ENCODE results near the gene DAGLB. TPM values are rescaled to one million over a fixed set of nuclear protein-coding genes. Genes with fewer than 3 reads are reported as not detected.

Gene DAGLB
- total and polyA plus RNA-seq, 10 of the 15 experiments (the other 5 are each of a cell fraction or from before 2014, with no cell fraction given), result 1.2 to 13.3 (median 10.1) TPM

DNA sequence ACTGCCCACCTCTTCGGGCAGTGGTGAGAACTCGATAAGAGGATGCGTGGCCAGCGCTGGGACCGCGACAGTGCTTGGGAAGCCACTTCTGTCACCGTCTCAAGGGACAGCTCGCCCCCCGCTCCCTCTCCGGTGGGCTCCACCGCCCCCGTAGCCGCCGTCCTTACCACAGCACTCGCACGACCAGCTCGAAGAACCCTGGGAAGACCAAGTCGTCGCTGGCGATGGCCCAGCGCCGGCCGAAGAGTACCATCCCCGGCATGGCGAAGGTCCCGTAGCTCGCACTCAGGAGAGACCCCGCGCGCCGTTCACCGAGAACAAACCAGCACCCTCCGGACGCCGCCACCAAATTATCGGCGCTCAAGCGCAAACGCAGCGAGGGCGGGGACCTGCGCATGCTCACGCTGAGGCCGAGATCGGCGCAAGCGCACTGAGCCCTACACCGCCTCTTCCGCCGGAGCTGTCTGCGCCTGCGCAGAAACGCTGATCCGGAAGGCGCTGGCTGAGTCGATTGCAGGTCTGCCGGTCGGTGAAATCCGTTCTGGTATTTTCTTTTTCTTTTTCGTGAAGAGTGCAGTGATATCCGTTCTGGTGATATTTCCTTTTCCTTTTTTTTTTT is at the start of gene DAGLB (continued):
- TF ChIP-seq MEF2B (IDR thresholded peaks at IDR 0.05; ENCODE audit: partially characterized antibody, poor library complexity, severe bottlenecking) (peak; percentile 65), JUNB (IDR thresholded peaks at IDR 0.05) (no peak), EZH2 (IDR thresholded peaks at IDR 0.05; ENCODE audit: borderline replicate concordance, control insufficient read depth, low read depth, low read length) (no peak)
- TF ChIP-seq, protein P1, sequence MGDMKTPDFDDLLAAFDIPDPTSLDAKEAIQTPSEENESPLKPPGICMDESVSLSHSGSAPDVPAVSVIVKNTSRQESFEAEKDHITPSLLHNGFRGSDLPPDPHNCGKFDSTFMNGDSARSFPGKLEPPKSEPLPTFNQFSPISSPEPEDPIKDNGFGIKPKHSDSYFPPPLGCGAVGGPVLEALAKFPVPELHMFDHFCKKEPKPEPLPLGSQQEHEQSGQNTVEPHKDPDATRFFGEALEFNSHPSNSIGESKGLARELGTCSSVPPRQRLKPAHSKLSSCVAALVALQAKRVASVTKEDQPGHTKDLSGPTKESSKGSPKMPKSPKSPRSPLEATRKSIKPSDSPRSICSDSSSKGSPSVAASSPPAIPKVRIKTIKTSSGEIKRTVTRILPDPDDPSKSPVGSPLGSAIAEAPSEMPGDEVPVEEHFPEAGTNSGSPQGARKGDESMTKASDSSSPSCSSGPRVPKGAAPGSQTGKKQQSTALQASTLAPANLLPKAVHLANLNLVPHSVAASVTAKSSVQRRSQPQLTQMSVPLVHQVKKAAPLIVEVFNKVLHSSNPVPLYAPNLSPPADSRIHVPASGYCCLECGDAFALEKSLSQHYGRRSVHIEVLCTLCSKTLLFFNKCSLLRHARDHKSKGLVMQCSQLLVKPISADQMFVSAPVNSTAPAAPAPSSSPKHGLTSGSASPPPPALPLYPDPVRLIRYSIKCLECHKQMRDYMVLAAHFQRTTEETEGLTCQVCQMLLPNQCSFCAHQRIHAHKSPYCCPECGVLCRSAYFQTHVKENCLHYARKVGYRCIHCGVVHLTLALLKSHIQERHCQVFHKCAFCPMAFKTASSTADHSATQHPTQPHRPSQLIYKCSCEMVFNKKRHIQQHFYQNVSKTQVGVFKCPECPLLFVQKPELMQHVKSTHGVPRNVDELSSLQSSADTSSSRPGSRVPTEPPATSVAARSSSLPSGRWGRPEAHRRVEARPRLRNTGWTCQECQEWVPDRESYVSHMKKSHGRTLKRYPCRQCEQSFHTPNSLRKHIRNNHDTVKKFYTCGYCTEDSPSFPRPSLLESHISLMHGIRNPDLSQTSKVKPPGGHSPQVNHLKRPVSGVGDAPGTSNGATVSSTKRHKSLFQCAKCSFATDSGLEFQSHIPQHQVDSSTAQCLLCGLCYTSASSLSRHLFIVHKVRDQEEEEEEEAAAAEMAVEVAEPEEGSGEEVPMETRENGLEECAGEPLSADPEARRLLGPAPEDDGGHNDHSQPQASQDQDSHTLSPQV (IDR thresholded peaks at IDR 0.05), result no peak

DNA sequence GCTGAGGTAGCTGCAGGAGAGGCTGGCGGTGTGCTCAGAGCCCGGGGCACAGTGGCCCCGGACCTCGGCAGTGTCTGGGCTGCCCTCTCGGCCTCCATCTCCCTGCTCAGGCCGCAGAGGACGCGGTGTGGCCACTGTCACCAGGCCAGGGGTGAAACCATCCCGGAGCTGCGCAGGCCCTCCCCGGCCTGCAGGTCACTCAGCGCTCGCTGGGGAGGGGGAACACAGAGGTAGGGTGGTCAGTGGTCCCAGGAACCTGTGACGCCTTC is 49.8 kb upstream of the DAGLB start:
- CTCF ChIA-PET, result no interaction called here
- TF ChIP-seq CBFB (IDR thresholded peaks at IDR 0.05; ENCODE audit: low read depth) (no peak), TCF3 (IDR thresholded peaks at IDR 0.05; ENCODE audit: borderline replicate concordance, insufficient read depth, low read depth, low read length) (no peak), CEBPB (IDR thresholded peaks at IDR 0.05; ENCODE audit: borderline replicate concordance in 1 of 2, low read depth in 2 of 2, low read length in 2 of 2) (no peak), MTA2 (IDR thresholded peaks at IDR 0.05; ENCODE audit: low read depth) (no peak)
- TF ChIP-seq, protein P2, sequence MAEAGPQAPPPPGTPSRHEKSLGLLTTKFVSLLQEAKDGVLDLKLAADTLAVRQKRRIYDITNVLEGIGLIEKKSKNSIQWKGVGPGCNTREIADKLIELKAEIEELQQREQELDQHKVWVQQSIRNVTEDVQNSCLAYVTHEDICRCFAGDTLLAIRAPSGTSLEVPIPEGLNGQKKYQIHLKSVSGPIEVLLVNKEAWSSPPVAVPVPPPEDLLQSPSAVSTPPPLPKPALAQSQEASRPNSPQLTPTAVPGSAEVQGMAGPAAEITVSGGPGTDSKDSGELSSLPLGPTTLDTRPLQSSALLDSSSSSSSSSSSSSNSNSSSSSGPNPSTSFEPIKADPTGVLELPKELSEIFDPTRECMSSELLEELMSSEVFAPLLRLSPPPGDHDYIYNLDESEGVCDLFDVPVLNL (IDR thresholded peaks at IDR 0.05; ENCODE audit: low read depth, low read length), result no peak
- intact Hi-C loops (cut with micrococcal nuclease; ENCODE audit: unreplicated experiment) (no loop called here), in situ Hi-C loops (cut with MboI) (no loop called here)
- no TSS peak for BruUV-seq (replicated peaks)
- H3K36me3 ChIP-seq (ENCODE audit: control insufficient read depth in 2 of 2, insufficient read depth in 2 of 2, low read length in 1 of 2), result no peaks in the 10 kb centered on the region
- H4K20me1 ChIP-seq (ENCODE audit: control insufficient read depth, insufficient read depth), result no peaks in the 10 kb centered on the region
- SMC1A ChIA-PET (ENCODE audit: uncharacterized antibody, unreplicated experiment), result no interaction called here
- H3K4me2 ChIP-seq (ENCODE audit: control insufficient read depth, insufficient read depth), result no peak overlapping the region
- H3K4me3 ChIP-seq, result no peak overlapping the region
- no peak for DNase-seq (ENCODE audit: low read depth, low spot score)
- H3K79me2 ChIP-seq (ENCODE audit: control insufficient read depth, insufficient read depth, low read length), result no peaks in the 10 kb centered on the region
- no peak for ATAC-seq
- POLR2A ChIA-PET, result no interaction called here
- RAD21 ChIA-PET (ENCODE audit: unreplicated experiment), result no interaction called here
- H3K27me3 ChIP-seq (replicated peaks in 1 of 2; ENCODE audit: control insufficient read depth in 2 of 2, insufficient read depth in 2 of 2, low read length in 1 of 2), result no peaks in the 10 kb centered on the region
- WGBS (ENCODE audit: insufficient coverage, insufficient replicate concordance, low lambda C conversion rate, missing lambda C conversion rate), result 81% methylated on average over 14 of the region's 14 CpGs
- H3K27ac ChIP-seq (ENCODE audit: control insufficient read depth, insufficient read depth), result no peak overlapping the region
- H3K4me1 ChIP-seq (ENCODE audit: control insufficient read depth, insufficient read depth, low read length), result no peaks in the 10 kb centered on the region
- no peak overlapping the region for H2AFZ ChIP-seq (ENCODE audit: control insufficient read depth, low read depth, low read length)
- H3K9me3 ChIP-seq (replicated peaks; ENCODE audit: control insufficient read depth, insufficient read depth, low read length), result no peaks in the 10 kb centered on the region
- no peak overlapping the region for H3K9ac ChIP-seq (ENCODE audit: control insufficient read depth, insufficient read depth, low read length)
- no peak for FAIRE-seq
